ENCODE results near the gene BICRA.

GRCh38 chr19:47614021-47614295 is 5.0 kb downstream of the BICRA start:
- TF ChIP-seq CTCF (IDR thresholded peaks at IDR 0.05; ENCODE audit: insufficient read depth, low read length) (no peak), REST (IDR thresholded peaks at IDR 0.05; ENCODE audit: insufficient replicate concordance, low read depth) (no peak), POLR2AphosphoS5 (IDR thresholded peaks at IDR 0.05; ENCODE audit: low read depth) (no peak)

Data from HL-60 (cell line).